Activated naive CD8-positive, alpha-beta T cell (primary cell): Measurements from ENCODE around the gene NCSTN.

ENCODE experiments used
- H3K27ac Mint-ChIP-seq: one replicate; pipeline ENCODE4 v1.8.0; 2021; ENCODE audit warnings: mixed read lengths
- H3K27me3 Mint-ChIP-seq: one replicate; pipeline ENCODE4 v1.8.0; 2021; ENCODE audit warnings: mixed read lengths
- H3K36me3 Mint-ChIP-seq: one replicate; pipeline ENCODE4 v1.8.0; 2021; ENCODE audit warnings: mixed read lengths
- H3K4me1 Mint-ChIP-seq: one replicate; pipeline ENCODE4 v1.8.0; 2021; ENCODE audit warnings: low read depth, mixed read lengths
- H3K4me3 Mint-ChIP-seq: one replicate; pipeline ENCODE4 v1.8.0; 2021; ENCODE audit warnings: mild to moderate bottlenecking, mixed read lengths
- H3K9me3 Mint-ChIP-seq: one replicate; pipeline ENCODE4 v1.8.0; 2021; ENCODE audit warnings: low read depth, mixed read lengths

The NCSTN gene

GRCh38 chr1:160360227-160360695 lies 17.1 kb downstream of the NCSTN start:
- no peak overlapping the region for H3K4me3 Mint-ChIP-seq
- H3K9me3 Mint-ChIP-seq, result no peaks in the 10 kb centered on the region
- H3K27ac Mint-ChIP-seq, result no peak overlapping the region
- no peaks in the 10 kb centered on the region for H3K27me3 Mint-ChIP-seq
- peaks cover 16% of the 10 kb centered on the region for H3K36me3 Mint-ChIP-seq
- H3K4me1 Mint-ChIP-seq, result no peaks in the 10 kb centered on the region

DNA sequence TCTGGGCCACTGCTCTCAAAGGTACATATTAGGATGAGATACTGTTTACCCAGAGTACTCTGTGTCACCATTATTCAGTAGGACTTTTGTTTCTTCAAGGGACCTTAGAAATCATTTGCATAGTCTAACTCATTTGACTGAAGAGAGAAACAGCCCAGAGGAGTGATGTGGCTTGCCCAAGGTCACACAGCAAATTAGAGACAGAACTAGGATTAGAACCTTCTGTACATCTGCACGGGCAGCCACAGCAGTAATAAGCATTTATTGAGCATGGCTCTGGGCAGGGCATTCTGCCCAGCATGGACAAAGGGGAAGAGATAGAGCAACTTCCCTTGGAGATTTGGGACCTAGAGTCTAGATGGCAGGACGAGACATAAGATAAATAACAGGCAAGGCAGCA lies 18.0 kb downstream of the NCSTN start:
- H3K27me3 Mint-ChIP-seq, result no peaks in the 10 kb centered on the region
- no peaks in the 10 kb centered on the region for H3K4me1 Mint-ChIP-seq
- no peaks in the 10 kb centered on the region for H3K9me3 Mint-ChIP-seq
- no peak overlapping the region for H3K4me3 Mint-ChIP-seq
- no peak overlapping the region for H3K27ac Mint-ChIP-seq
- peaks cover 15% of the 10 kb centered on the region for H3K36me3 Mint-ChIP-seq

DNA sequence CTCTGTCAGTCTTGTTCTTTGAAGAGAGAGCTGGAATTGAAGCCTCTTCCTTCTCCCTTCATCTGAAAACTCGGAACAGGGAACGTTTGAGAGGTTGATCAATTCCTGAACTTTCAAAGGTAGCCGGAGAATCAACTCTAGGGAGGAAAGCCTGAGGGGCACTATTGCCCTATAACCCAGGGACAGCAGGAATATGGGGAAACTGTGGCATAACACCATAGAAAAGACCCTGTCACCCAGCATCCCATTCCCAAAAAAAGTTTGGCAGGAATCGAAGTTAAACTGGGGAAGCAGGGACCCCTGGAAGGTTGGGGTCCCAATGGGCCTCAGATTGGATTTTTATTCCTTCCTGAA lies 18.6 kb downstream of the NCSTN start:
- Mint-ChIP-seq H3K27me3 (no peaks in the 10 kb centered on the region), H3K9me3 (no peaks in the 10 kb centered on the region), H3K36me3 (peaks cover 13% of the 10 kb centered on the region), H3K4me1 (no peaks in the 10 kb centered on the region), H3K27ac (no peak overlapping the region), H3K4me3 (no peak overlapping the region)

- no peak overlapping the region for H3K4me3 Mint-ChIP-seq
- no peaks in the 10 kb centered on the region for H3K9me3 Mint-ChIP-seq
- H3K36me3 Mint-ChIP-seq, result peaks cover 13% of the 10 kb centered on the region
- no peaks in the 10 kb centered on the region for H3K4me1 Mint-ChIP-seq
- H3K27ac Mint-ChIP-seq, result no peak overlapping the region
- H3K27me3 Mint-ChIP-seq, result no peaks in the 10 kb centered on the region
Observed at GRCh38 chr1:160362168-160362957, 19.2 kb downstream of the NCSTN start.

- Mint-ChIP-seq H3K27ac (no peak overlapping the region), H3K27me3 (no peaks in the 10 kb centered on the region), H3K4me3 (no peak overlapping the region), H3K9me3 (no peaks in the 10 kb centered on the region), H3K36me3 (peaks cover 9% of the 10 kb centered on the region), H3K4me1 (no peaks in the 10 kb centered on the region)
Observed at GRCh38 chr1:160363010-160363409, 19.8 kb downstream of the NCSTN start.

- H3K27me3 Mint-ChIP-seq, result no peaks in the 10 kb centered on the region
- H3K4me1 Mint-ChIP-seq, result no peaks in the 10 kb centered on the region
- H3K9me3 Mint-ChIP-seq, result no peaks in the 10 kb centered on the region
- no peak overlapping the region for H3K27ac Mint-ChIP-seq
- H3K36me3 Mint-ChIP-seq, result peaks cover 6% of the 10 kb centered on the region
- no peak overlapping the region for H3K4me3 Mint-ChIP-seq
Observed at GRCh38 chr1:160363951-160364735, 21.0 kb downstream of the NCSTN start.

- Mint-ChIP-seq H3K27me3 (no peaks in the 10 kb centered on the region), H3K4me1 (no peaks in the 10 kb centered on the region), H3K36me3 (peaks cover 6% of the 10 kb centered on the region), H3K4me3 (no peak overlapping the region), H3K27ac (no peak overlapping the region), H3K9me3 (no peaks in the 10 kb centered on the region)
Observed at GRCh38 chr1:160365325-160365724, 22.1 kb downstream of the NCSTN start.

DNA sequence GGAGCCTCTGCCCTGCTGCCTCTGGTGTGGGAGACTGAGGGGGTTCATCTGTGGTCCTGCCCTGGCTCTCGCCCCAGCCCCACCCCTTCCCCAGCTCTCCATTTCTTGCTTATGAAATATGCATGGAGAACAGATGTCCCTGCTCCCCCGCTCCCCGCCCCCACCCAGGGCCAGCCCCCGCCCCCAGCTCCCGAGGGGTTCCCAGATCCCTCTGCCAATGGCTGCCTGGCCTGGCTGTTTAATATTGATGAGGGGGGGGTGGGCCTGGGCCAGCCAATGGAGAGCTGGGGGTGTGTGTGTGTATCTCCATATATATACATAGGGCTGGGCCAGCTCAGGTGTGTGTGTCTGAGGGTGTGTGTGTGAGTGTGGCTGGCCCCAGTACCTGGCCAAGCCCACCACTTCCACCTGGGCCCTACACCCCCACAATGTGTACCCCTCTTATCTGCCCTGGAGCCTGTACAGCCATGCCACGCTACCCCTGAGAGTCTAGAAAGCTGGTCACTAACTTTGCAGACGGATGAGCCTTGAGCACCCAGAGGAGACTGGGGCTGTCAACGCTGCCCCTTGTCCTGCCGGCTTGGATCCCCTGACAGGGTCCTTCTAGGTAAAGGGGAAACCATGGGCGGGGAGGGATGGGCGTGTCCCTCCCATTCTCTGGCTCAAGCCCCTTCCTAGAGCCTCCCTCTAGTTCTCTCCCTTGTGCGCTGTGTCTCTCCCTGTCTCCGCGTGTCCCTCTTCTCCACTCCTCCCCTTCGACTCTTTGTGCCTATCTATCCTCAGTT lies 23.7 kb downstream of the NCSTN start, which contains the start of gene NHLH1:
NHLH1 (plus strand) TSS at position 341 of the 785 bp plus-strand sequence. CDS start 3,661 bp downstream, outside the sequence.
- no peaks in the 10 kb centered on the region for H3K27me3 Mint-ChIP-seq
- no peaks in the 10 kb centered on the region for H3K9me3 Mint-ChIP-seq
- no peak within 1 kb of the TSS for H3K27ac Mint-ChIP-seq
- H3K4me1 Mint-ChIP-seq, result no peaks in the 10 kb centered on the region
- no peaks in the 10 kb centered on the region for H3K36me3 Mint-ChIP-seq
- no peak within 1 kb of the TSS for H3K4me3 Mint-ChIP-seq

DNA sequence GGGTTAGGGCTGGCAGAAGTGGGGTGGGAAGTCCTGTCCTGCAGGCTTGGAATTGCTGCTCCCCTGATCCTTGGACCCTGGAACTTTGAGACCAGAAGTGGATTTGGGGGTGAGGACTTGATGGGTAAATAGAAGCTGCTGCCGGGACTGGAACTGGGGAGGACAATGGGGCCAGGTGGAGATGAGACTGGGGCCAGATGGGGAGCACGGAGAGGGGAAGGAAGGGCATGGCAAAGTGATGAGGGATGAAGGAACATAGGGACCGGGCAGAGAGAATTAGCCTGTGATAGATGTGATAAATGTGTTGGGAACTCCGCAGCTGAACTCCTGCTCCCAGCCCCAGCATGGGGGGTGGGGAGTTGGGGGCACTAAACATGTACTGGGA lies 24.3 kb downstream of the NCSTN start:
- H3K4me1 Mint-ChIP-seq, result no peaks in the 10 kb centered on the region
- H3K9me3 Mint-ChIP-seq, result no peaks in the 10 kb centered on the region
- H3K36me3 Mint-ChIP-seq, result no peaks in the 10 kb centered on the region
- H3K27ac Mint-ChIP-seq, result no peak overlapping the region
- no peak overlapping the region for H3K4me3 Mint-ChIP-seq
- H3K27me3 Mint-ChIP-seq, result no peaks in the 10 kb centered on the region

DNA sequence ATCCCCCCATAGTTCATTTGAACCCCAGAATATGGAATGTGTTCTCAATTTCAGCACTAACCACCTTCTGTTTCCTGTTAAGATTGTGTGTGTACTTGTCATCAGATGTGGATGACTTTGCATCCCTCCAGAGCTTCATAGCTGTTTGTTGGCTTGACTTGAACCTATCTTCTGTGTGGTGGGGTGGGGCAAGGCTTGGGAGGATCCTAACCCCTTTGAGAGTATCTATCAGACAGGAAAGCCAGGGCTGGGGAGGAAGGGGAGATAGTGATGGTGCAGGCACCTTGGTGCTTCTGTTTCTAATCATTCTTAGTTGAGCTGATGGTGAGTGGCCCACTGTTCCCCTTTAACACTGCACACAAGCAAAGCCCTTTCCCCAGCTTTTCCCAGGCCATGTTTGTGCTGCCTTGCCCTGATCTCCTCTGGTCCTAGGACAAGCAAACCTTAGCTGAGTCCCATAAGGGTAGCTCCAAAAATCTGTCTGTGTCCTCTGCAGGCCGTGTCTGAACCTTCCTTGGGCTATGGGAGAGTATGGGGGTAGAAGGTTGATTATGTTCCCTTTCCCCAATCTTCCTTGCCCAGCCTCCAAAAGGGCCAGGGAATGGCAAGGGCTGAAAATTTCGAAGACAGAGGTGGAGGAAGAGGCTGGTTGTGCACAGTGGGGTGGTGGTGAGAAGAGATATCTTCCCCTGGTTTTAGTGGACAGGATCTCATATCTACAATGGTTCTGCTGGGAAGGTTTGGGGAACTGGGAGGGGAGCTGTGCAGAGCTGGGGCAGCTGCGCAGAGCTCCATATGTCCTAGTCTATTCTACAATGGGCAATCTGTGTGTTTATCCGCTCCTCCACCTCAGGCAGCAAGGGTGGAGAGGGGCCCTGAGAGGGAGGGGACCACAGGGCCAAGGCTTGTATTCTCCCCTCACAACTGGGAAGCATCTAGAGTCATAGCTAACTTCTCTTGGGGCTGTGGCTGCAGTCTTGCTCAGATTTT lies 25.0 kb downstream of the NCSTN start:
- no peak overlapping the region for H3K27ac Mint-ChIP-seq
- H3K9me3 Mint-ChIP-seq, result no peaks in the 10 kb centered on the region
- H3K36me3 Mint-ChIP-seq, result no peaks in the 10 kb centered on the region
- no peaks in the 10 kb centered on the region for H3K27me3 Mint-ChIP-seq
- no peaks in the 10 kb centered on the region for H3K4me1 Mint-ChIP-seq
- no peak overlapping the region for H3K4me3 Mint-ChIP-seq

DNA sequence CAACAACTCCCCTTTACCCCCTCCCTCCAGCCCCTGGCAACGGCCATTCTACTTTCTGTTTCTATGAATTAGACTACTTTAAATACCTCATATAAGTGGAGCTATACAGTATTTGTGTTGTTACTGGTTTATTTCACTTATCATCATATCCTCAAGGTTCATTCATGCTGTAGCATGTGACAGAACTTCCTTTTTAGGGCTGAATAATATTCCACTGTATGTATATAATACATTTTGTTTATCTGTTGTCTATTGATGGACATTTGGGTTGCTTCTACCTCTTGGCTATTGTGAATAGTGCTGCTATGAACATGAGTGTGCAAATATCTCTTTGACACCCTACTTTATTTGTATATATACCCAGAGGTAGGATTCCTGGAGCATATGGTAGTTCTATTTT lies 25.9 kb downstream of the NCSTN start:
- no peaks in the 10 kb centered on the region for H3K4me1 Mint-ChIP-seq
- H3K9me3 Mint-ChIP-seq, result no peaks in the 10 kb centered on the region
- H3K4me3 Mint-ChIP-seq, result no peak overlapping the region
- H3K27me3 Mint-ChIP-seq, result no peaks in the 10 kb centered on the region
- H3K27ac Mint-ChIP-seq, result no peak overlapping the region
- H3K36me3 Mint-ChIP-seq, result no peaks in the 10 kb centered on the region

DNA sequence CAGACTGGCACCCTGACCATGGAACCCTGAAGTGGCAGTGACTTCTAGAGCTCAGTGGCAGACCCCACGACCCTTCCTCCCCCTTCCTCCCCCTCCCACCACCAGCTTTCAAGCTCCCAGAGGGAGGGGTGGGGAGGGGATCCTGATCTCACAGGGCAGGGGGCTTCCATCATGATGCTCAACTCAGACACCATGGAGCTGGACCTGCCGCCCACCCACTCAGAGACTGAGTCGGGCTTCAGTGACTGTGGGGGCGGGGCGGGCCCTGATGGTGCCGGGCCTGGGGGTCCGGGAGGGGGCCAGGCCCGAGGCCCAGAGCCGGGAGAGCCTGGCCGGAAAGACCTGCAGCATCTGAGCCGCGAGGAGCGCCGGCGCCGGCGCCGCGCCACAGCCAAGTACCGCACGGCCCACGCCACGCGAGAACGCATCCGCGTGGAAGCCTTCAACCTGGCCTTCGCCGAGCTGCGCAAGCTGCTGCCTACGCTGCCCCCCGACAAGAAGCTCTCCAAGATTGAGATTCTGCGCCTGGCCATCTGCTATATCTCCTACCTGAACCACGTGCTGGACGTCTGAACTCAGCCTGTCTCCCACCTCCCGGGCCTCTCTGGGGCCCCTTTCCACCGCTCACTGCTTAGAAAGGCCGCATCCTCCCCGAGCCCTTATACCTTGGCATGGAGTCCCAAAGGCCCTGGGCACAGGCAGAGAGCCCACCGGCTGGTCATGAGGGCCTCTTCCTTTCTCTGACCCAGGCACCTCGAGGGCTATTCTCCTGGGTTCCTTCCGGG lies 27.6 kb downstream of the NCSTN start:
- Mint-ChIP-seq H3K4me1 (peaks cover 3% of the 10 kb centered on the region), H3K4me3 (no peak overlapping the region), H3K27ac (no peak overlapping the region), H3K27me3 (no peaks in the 10 kb centered on the region), H3K9me3 (no peaks in the 10 kb centered on the region), H3K36me3 (no peaks in the 10 kb centered on the region)

GRCh38 chr1:160371346-160371631 lies 28.1 kb downstream of the NCSTN start:
- H3K9me3 Mint-ChIP-seq, result no peaks in the 10 kb centered on the region
- no peaks in the 10 kb centered on the region for H3K36me3 Mint-ChIP-seq
- H3K27ac Mint-ChIP-seq, result no peak overlapping the region
- no peaks in the 10 kb centered on the region for H3K27me3 Mint-ChIP-seq
- H3K4me3 Mint-ChIP-seq, result no peak overlapping the region
- peaks cover 8% of the 10 kb centered on the region for H3K4me1 Mint-ChIP-seq

DNA sequence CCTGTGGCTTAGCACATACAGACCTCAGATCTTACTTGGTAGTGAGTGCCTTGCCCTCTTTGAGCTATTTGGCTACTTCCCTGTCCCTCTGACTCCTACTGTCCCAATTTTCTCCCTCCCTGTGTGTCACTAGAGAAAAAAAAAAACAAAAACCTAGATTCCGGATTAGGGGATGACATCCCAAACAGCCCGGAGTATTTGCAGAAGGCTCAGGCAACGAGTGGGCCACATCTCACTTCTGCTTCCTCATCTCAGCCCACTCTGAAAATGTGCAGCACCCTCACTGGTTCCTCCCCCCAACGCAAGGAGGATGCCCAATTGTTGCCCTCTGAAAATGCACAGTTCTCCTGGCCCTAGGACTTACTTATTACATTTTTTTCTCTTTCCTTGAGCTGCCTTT lies 28.6 kb downstream of the NCSTN start:
- Mint-ChIP-seq H3K4me3 (no peak overlapping the region), H3K27ac (no peak overlapping the region), H3K4me1 (peaks cover 12% of the 10 kb centered on the region), H3K36me3 (no peaks in the 10 kb centered on the region), H3K9me3 (no peaks in the 10 kb centered on the region), H3K27me3 (no peaks in the 10 kb centered on the region)
